ENCODE results near the gene GPC3. TPM values are rescaled to one million over a fixed set of nuclear protein-coding genes. Genes with fewer than 3 reads are reported as not detected.

The GPC3 gene
- total and polyA plus RNA-seq, 2 donors (not counting 3 experiments of a cell fraction or from before 2014, with no cell fraction given) = not detected

DNA sequence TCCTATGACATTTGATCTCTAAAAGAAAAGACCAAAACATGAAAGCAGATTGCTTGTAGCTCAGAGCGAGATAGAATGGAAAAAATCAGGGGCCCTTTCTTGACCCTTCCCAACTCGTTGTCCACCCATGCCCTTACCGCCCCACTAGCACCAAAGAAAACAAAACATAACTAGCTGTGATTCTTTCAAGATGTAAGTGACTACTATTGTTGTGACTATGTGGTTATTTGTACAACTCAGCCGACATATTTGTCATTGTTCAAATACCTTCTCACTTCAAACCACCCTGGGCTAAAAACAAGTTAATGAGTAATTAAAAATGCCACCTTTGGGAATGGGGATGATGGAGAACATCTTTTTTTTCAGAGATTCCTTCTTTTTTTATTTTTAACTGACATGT is 399.0 kb downstream of the GPC3 start:
- no peaks in the 10 kb centered on the region for H4K20me1 ChIP-seq (replicated peaks; ENCODE audit: control insufficient read depth, extremely low read depth, insufficient read depth, low read length)
- H3K79me2 ChIP-seq (ENCODE audit: control insufficient read depth, insufficient read depth, low read length) = no peaks in the 10 kb centered on the region
- DNase-seq (ENCODE audit: low read depth, low spot score) (no peak), FAIRE-seq (no peak)
- H3K9me3 ChIP-seq (replicated peaks; ENCODE audit: control insufficient read depth, insufficient read depth, low read length) = no peaks in the 10 kb centered on the region
- no peak overlapping the region for H3K27ac ChIP-seq (ENCODE audit: insufficient read depth, low read depth, low read length)
- ChIA-PET CTCF (no interaction called here), POLR2A (no interaction called here)
- no peak overlapping the region for H2AFZ ChIP-seq (ENCODE audit: low read depth, low read length)
- H3K4me3 ChIP-seq (replicated peaks in 1 of 3; ENCODE audit: insufficient read depth in 1 of 3, low read depth in 1 of 3, low read length in 3 of 3) = no peak overlapping the region
- intact Hi-C loops (cut with micrococcal nuclease) (no loop called here), dilution Hi-C loops (cut with MboI; ENCODE audit: extremely low pct_ligation_motif_present, low sequenced_read_pairs) (no loop called here)
- H3K4me1 ChIP-seq (ENCODE audit: control insufficient read depth, extremely low read depth, insufficient read depth, low read length) = no peaks in the 10 kb centered on the region
- H3K9me1 ChIP-seq (replicated peaks; ENCODE audit: control insufficient read depth, extremely low read depth, insufficient read depth, low read length) = no peaks in the 10 kb centered on the region
- H3K36me3 ChIP-seq (ENCODE audit: control insufficient read depth in 2 of 2, extremely low read depth in 1 of 2, insufficient read depth in 2 of 2, low read length in 2 of 2) = no peaks in the 10 kb centered on the region
- H3K4me2 ChIP-seq (ENCODE audit: insufficient read depth, low read length) = no peak overlapping the region
- TF ChIP-seq, protein P1, sequence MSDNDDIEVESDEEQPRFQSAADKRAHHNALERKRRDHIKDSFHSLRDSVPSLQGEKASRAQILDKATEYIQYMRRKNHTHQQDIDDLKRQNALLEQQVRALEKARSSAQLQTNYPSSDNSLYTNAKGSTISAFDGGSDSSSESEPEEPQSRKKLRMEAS (IDR thresholded peaks at IDR 0.05; ENCODE audit: insufficient read depth, insufficient read length) = no peak
- no peak for TF ChIP-seq EZH2 (IDR thresholded peaks at IDR 0.05; ENCODE audit: borderline replicate concordance, low read depth, low read length, severe bottlenecking)
- no peak for TF ChIP-seq JUN (IDR thresholded peaks at IDR 0.05; ENCODE audit: borderline replicate concordance, insufficient read depth, insufficient read length, low read depth)
- TF ChIP-seq POLR2AphosphoS5 (IDR thresholded peaks at IDR 0.05; ENCODE audit: insufficient read depth, low read depth, low read length) = no peak
- TF ChIP-seq MYC (IDR thresholded peaks at IDR 0.05; ENCODE audit: low read depth, low read length) = no peak
- no peak for TF ChIP-seq POLR2A (IDR thresholded peaks at IDR 0.05; ENCODE audit: low read depth, low read length)
- TF ChIP-seq GATA2 (IDR thresholded peaks at IDR 0.05; ENCODE audit: insufficient read depth, insufficient read length, low read depth, low read length) = no peak
- TF ChIP-seq, protein P2, sequence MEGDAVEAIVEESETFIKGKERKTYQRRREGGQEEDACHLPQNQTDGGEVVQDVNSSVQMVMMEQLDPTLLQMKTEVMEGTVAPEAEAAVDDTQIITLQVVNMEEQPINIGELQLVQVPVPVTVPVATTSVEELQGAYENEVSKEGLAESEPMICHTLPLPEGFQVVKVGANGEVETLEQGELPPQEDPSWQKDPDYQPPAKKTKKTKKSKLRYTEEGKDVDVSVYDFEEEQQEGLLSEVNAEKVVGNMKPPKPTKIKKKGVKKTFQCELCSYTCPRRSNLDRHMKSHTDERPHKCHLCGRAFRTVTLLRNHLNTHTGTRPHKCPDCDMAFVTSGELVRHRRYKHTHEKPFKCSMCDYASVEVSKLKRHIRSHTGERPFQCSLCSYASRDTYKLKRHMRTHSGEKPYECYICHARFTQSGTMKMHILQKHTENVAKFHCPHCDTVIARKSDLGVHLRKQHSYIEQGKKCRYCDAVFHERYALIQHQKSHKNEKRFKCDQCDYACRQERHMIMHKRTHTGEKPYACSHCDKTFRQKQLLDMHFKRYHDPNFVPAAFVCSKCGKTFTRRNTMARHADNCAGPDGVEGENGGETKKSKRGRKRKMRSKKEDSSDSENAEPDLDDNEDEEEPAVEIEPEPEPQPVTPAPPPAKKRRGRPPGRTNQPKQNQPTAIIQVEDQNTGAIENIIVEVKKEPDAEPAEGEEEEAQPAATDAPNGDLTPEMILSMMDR (IDR thresholded peaks at IDR 0.05; ENCODE audit: extremely low read depth in 1 of 2, insufficient read depth in 1 of 2, low read depth in 1 of 2, low read length in 2 of 2) = no peak
- TF ChIP-seq FOS (IDR thresholded peaks at IDR 0.05; ENCODE audit: borderline replicate concordance, insufficient read depth, low read length) = no peak
- H3K27me3 ChIP-seq (ENCODE audit: control insufficient read depth in 2 of 2, insufficient read depth in 2 of 2, low read length in 2 of 2) = no peaks in the 10 kb centered on the region
- no TSS peak for BruUV-seq (replicated peaks)
- no peak overlapping the region for H3K9ac ChIP-seq (replicated peaks; ENCODE audit: extremely low read depth, insufficient read depth, low read length)
